HL-60/S4 treated with phorbol 12-myristate 13-acetate at 8.2 ng/mL for 4 days and 3 days (cell line): ENCODE data around the gene PARP16.

Experiments used
- in situ Hi-C: fragments of 300-500 bp; cut with MboI; formaldehyde crosslinking; loops from 2 replicates; pipeline ENCODE4 v1.15.0; 2022; ENCODE audit warnings: low sequenced_read_pairs

PARP16 gene

GRCh38 chr15:65286704-65287519, at the start of gene PARP16:
Gene PARP16, minus strand, starts transcription at chr15:65286883. Its CDS starts 457 bp downstream, at chr15:65286426.
- in situ Hi-C loops, result loop anchor here (25.0 kb wide), 1 partner anchor 250 kb away; the partner anchor contains the start of genes MTFMT and SLC51B

- in situ Hi-C loops, result no loop called here
Measured at GRCh38 chr15:65335278-65336055, 48.8 kb upstream of the PARP16 start.

GRCh38 chr15:65334586-65335231, 48.0 kb upstream of the PARP16 start:
- in situ Hi-C loops, result no loop called here

- in situ Hi-C loops, result no loop called here
Measured at GRCh38 chr15:65333856-65334255, 47.2 kb upstream of the PARP16 start.

- in situ Hi-C loops, result no loop called here
Measured at GRCh38 chr15:65333148-65333820, 46.6 kb upstream of the PARP16 start.

GRCh38 chr15:65332391-65333147, 45.9 kb upstream of the PARP16 start:
- in situ Hi-C loops, result no loop called here

- in situ Hi-C loops, result no loop called here
Measured at GRCh38 chr15:65331811-65332210, 45.1 kb upstream of the PARP16 start.

- in situ Hi-C loops, result no loop called here
Measured at GRCh38 chr15:65330934-65331645, 44.4 kb upstream of the PARP16 start.

- in situ Hi-C loops, result no loop called here
Measured at GRCh38 chr15:65329984-65330735, 43.5 kb upstream of the PARP16 start.

- in situ Hi-C loops, result no loop called here
Measured at GRCh38 chr15:65329288-65329983, 42.8 kb upstream of the PARP16 start.

GRCh38 chr15:65328506-65329287, 42.0 kb upstream of the PARP16 start:
- in situ Hi-C loops, result no loop called here

- in situ Hi-C loops, result no loop called here
Measured at GRCh38 chr15:65327651-65328393, 41.1 kb upstream of the PARP16 start.

- in situ Hi-C loops, result no loop called here
Measured at GRCh38 chr15:65326818-65327217, 40.1 kb upstream of the PARP16 start.

GRCh38 chr15:65326117-65326526, 39.4 kb upstream of the PARP16 start:
- in situ Hi-C loops, result no loop called here

GRCh38 chr15:65323071-65323511, 36.4 kb upstream of the PARP16 start:
- in situ Hi-C loops, result no loop called here

- in situ Hi-C loops, result loop anchor here (10.0 kb wide), 1 partner anchor 66 kb away; no protein-coding TSS in a partner anchor
Measured at GRCh38 chr15:65318870-65319356, 32.2 kb upstream of the PARP16 start.
